ENCODE data around the gene UQCR10.

The UQCR10 gene

GRCh38 chr22:29814003-29814402 is 46.8 kb downstream of the UQCR10 start (continued):
- no peak for TF ChIP-seq RARB (CRISPR knock-in tag; IDR thresholded peaks at IDR 0.05)
- no peak for TF ChIP-seq PPARA (CRISPR knock-in tag; IDR thresholded peaks at IDR 0.05; ENCODE audit: borderline replicate concordance)
- no peak for TF ChIP-seq GLIS3 (CRISPR knock-in tag; IDR thresholded peaks at IDR 0.05)
- TF ChIP-seq, protein P1, sequence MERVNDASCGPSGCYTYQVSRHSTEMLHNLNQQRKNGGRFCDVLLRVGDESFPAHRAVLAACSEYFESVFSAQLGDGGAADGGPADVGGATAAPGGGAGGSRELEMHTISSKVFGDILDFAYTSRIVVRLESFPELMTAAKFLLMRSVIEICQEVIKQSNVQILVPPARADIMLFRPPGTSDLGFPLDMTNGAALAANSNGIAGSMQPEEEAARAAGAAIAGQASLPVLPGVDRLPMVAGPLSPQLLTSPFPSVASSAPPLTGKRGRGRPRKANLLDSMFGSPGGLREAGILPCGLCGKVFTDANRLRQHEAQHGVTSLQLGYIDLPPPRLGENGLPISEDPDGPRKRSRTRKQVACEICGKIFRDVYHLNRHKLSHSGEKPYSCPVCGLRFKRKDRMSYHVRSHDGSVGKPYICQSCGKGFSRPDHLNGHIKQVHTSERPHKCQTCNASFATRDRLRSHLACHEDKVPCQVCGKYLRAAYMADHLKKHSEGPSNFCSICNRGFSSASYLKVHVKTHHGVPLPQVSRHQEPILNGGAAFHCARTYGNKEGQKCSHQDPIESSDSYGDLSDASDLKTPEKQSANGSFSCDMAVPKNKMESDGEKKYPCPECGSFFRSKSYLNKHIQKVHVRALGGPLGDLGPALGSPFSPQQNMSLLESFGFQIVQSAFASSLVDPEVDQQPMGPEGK (CRISPR knock-in tag; IDR thresholded peaks at IDR 0.05; ENCODE audit: borderline replicate concordance): no peak
- TF ChIP-seq BACH2 (CRISPR knock-in tag; IDR thresholded peaks at IDR 0.05; ENCODE audit: borderline replicate concordance): no peak
- TF ChIP-seq ZNF70 (CRISPR knock-in tag; IDR thresholded peaks at IDR 0.05): no peak

DNA sequence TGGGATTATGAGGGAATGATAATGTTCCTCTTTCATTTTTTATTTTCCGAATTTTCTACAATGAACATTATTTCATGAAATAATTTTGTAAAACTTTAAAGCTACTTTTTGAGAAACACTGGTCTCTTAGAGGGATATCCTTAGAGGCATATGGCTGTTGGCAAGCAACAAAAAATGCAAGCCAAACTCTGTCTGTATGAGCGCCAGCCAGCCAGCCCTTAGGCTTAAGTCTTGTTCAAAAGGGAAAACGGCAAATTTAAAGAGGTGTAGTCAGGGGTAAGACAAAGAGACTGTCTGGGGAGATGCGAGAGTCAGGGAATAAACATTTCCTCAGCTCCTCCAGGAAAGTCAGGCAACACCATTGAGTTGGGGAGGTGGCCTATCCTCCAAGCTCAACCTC is 48.4 kb downstream of the UQCR10 start:
- no peak for ATAC-seq
- TF ChIP-seq ZNF565 (CRISPR knock-in tag; conservative IDR thresholded peaks at IDR 0.05; ENCODE audit: low read depth): no peak
- no peak for TF ChIP-seq BACH2 (CRISPR knock-in tag; IDR thresholded peaks at IDR 0.05; ENCODE audit: borderline replicate concordance)
- no peak for TF ChIP-seq TOX (CRISPR knock-in tag; IDR thresholded peaks at IDR 0.05; ENCODE audit: borderline replicate concordance)
- TF ChIP-seq POU6F1 (CRISPR knock-in tag; IDR thresholded peaks at IDR 0.05; ENCODE audit: borderline replicate concordance, low read depth): no peak
- TF ChIP-seq SNAI2 (CRISPR knock-in tag; IDR thresholded peaks at IDR 0.05): no peak
- no peak for TF ChIP-seq ISL1 (CRISPR knock-in tag; IDR thresholded peaks at IDR 0.05)
- TF ChIP-seq ZNF70 (CRISPR knock-in tag; IDR thresholded peaks at IDR 0.05): no peak
- TF ChIP-seq TSHZ2 (CRISPR knock-in tag; IDR thresholded peaks at IDR 0.05): no peak
- no peak for TF ChIP-seq ZFP30 (CRISPR knock-in tag; IDR thresholded peaks at IDR 0.05)
- no peak for TF ChIP-seq ZNF8 (CRISPR knock-in tag; IDR thresholded peaks at IDR 0.05)
- TF ChIP-seq TCF4 (CRISPR knock-in tag; IDR thresholded peaks at IDR 0.05; ENCODE audit: borderline replicate concordance): no peak

DNA sequence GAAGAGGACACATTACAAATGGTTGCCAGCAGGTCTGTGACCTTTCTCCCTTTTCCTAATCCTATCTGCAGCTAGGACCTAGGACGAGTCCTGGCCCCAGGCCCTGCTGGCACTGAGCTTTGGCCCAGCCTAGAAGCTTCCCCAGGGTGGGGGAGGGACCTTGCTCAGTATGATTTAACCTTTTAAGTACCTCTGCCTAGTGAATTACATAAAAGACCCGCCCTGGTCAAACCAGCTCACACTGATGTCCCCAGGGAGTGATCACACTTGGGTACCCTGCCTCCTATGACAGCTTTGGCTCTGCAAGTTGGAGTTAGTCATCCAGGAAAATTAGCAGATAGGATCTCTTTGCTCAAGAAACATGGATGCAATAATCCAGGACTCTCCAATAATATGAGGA is 49.0 kb downstream of the UQCR10 start:
- TF ChIP-seq ZNF70 (CRISPR knock-in tag; IDR thresholded peaks at IDR 0.05): no peak
- no peak for TF ChIP-seq CSRNP3 (CRISPR knock-in tag; IDR thresholded peaks at IDR 0.05)
- TF ChIP-seq ZFP30 (CRISPR knock-in tag; IDR thresholded peaks at IDR 0.05): no peak
- no peak for TF ChIP-seq GLIS3 (CRISPR knock-in tag; IDR thresholded peaks at IDR 0.05)
- TF ChIP-seq SNAI2 (CRISPR knock-in tag; IDR thresholded peaks at IDR 0.05): no peak
- no peak for TF ChIP-seq ZC3H10 (CRISPR knock-in tag; IDR thresholded peaks at IDR 0.05)
- no peak for TF ChIP-seq PPARA (CRISPR knock-in tag; IDR thresholded peaks at IDR 0.05; ENCODE audit: borderline replicate concordance)
- ATAC-seq: no peak

GRCh38 chr22:29816539-29816938 is 49.4 kb downstream of the UQCR10 start:
- no peak for TF ChIP-seq TSHZ2 (CRISPR knock-in tag; IDR thresholded peaks at IDR 0.05)
- no peak for TF ChIP-seq ZFP30 (CRISPR knock-in tag; IDR thresholded peaks at IDR 0.05)
- TF ChIP-seq CSDC2 (CRISPR knock-in tag; IDR thresholded peaks at IDR 0.05): no peak
- TF ChIP-seq BACH2 (CRISPR knock-in tag; IDR thresholded peaks at IDR 0.05; ENCODE audit: borderline replicate concordance): no peak
- TF ChIP-seq POU6F1 (CRISPR knock-in tag; IDR thresholded peaks at IDR 0.05; ENCODE audit: borderline replicate concordance, low read depth): no peak
- no peak for TF ChIP-seq CREB5 (CRISPR knock-in tag; IDR thresholded peaks at IDR 0.05; ENCODE audit: low read depth)
- TF ChIP-seq PPARA (CRISPR knock-in tag; IDR thresholded peaks at IDR 0.05; ENCODE audit: borderline replicate concordance): no peak
- TF ChIP-seq ZFP3 (CRISPR knock-in tag; IDR thresholded peaks at IDR 0.05): no peak
- no peak for TF ChIP-seq RARB (CRISPR knock-in tag; IDR thresholded peaks at IDR 0.05)
- no peak for ATAC-seq

Measured in SK-N-SH treated with all-trans-retinoic acid at 6 μM for 48 hours (cell line).